SK-MEL-5 (cell line): Measurements from ENCODE around the gene CCNA1. TPM values are rescaled to one million over a fixed set of nuclear protein-coding genes. Genes with fewer than 3 reads are reported as not detected.
A peak's percentile ranks its signal among the peaks of the same experiment; 100 is the strongest.

Source experiments
- DNase-seq: peaks from one replicate; pipeline ENCODE4 v3.0.0-alpha.2; 2016; ENCODE audit warnings: low read depth, low spot score
- in situ Hi-C: cut with HindIII; loops from 2 replicates; pipeline ENCODE4 v1.10.0; 2016; ENCODE audit warnings: low sequenced_read_pairs, high pct_unique_total_duplicates, low pct_unique_long_range_greater_than_20kb
- total RNA-seq: library from RNA; depleted of rRNA; stranded (reverse); fragments of >200 nt; shearing (Covaris generic); gene quantifications from 2 replicates; pipeline ENCODE4 v1.2.3, GENCODE V29; 2014; rRNA removed

CCNA1 gene
- total RNA-seq, 1 experiment from 2014 or later, result 0.13 TPM

DNA sequence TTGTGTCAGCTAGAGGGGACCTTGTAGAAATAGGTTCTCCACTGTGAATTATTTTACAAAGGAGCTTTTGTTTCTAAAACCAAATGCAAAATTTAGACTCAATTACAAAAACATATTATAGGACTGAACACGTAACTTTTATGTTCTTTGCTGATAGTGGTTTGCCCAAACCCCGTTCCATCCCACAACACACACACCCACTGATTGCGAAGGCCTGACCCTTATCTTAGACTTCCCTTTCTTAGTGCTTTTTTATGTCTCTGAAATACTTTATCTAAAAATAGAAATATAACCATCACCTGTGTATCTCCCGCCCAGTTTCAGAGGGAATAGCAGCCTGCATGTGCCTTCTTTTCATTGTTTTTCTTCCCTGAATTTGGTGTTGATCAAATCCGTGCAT, 13.0 kb downstream of the CCNA1 start:
- no peak for DNase-seq
- in situ Hi-C loops, result no loop called here

DNA sequence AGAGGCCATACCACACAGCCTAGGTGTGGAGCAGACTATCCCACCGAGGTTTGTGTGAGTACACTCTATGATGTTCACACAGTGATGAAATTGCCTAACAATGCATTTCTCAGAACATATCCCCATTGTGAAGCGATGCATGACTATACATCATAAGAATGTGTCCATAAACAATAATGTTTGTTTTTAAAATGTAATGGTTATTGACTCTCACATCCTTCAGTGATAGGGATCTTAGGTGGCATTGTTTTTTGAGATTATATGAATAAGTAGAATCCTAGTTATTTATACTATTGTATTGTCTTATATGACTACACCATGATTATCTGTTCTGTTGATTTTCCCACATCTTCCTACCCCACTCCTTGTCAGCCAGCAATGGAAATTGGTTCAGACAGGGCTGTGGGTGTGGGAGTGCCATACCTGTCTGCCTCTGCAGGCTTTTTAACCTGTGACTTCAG, 13.6 kb downstream of the CCNA1 start:
- in situ Hi-C loops, result no loop called here

DNA sequence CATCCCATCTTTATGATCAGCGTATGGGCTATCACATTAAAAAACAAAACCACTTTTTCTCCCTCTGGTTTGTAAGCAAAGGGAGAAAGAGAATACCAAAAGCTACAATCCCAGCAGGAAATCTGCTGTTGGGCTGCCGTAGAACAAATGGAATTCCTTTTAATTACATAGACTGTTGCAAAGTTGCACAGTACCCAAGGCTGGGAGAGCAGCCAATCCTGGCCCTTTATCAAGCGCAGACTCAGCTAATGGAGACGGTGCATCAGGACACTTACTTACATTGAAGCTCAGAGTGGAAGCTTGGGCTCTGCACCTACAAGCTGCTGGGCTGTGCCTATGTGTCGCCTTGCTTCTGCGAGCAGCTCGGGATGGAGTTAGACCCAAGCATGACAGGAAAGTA, 15.2 kb downstream of the CCNA1 start:
- DNase-seq, result no peak
- in situ Hi-C loops, result no loop called here

More for the DNA sequence above, 13.6 kb downstream of the CCNA1 start:
- no peak for DNase-seq

DNA sequence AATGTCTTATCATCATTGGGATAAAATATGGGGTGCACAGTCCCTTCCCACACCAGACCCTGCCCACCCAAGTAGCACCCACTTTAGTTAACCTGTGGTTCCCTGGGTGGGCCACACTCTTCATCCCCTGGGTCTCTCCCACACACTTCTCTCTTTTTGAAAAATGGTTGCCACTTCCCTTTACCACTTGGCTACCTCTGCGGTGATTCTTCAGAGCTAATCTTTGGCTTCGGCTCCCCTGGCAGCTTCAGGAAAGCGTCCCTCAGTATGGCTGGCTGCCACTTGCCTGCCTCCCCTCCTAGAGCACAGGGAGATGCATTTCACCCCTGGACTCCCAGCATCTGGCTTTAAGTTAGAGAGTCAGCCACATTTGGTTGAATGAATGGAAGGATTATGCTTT, 18.2 kb downstream of the CCNA1 start:
- DNase-seq, result no peak
- in situ Hi-C loops, result no loop called here

DNA sequence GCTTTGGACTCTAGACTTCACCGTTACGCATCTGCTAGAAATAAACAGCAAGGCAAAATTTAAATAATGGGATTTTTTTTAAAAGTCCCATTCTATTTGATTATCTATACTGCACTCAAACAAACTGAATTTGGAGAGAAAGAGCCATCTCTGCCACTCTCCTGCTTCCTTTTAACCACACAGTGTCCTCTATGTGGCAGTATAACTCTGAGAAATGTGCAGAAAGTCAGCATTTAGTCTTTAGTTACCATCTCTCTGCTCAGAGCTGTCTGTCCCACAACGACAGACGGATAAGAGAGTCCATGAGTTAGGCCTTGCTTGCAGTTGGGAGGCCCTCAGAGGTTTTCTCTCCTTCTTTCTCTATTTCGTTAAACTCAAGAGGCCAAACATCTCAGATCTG, 21.2 kb downstream of the CCNA1 start:
- DNase-seq, result peak; percentile 58
- in situ Hi-C loops, result no loop called here

DNA sequence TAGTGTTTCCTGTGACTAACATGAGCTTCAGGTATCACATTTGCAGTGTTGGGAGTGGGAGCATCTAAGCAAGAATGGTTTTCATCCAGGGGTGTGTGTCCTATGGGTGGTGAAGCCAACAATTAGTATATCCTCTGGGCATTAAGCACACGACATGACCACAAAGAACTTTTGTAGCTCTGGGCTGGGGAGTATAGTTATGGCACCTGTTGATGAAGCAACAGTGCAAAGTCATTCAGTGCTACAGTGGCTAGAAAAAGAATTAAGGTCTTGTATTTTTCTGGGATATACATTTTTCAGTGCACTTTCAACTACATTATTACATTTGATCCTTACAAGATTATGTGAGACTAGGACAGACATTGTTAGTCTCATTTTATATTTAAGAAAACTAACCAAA, 21.8 kb downstream of the CCNA1 start:
- in situ Hi-C loops, result no loop called here
- DNase-seq, result no peak

DNA sequence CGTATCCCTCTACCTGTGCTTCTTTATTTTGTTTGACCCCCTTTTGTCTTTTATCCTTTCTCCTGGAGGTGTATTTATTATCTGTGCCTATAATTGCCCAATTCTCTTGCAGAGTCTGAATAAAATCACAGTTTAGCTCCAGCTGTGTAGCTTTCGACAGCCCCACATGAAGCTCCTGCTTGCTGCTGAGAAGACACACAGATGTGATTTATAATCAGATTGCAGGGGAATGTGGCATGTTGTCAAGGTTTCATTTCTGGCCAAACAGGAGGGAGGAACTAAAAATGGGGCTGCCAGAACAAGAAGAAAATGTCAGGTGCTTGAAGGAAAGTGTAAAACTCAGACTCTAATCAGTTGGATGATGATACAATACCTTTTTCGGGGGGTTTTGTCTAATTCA, 22.7 kb downstream of the CCNA1 start:
- in situ Hi-C loops, result no loop called here
- DNase-seq, result no peak

DNA sequence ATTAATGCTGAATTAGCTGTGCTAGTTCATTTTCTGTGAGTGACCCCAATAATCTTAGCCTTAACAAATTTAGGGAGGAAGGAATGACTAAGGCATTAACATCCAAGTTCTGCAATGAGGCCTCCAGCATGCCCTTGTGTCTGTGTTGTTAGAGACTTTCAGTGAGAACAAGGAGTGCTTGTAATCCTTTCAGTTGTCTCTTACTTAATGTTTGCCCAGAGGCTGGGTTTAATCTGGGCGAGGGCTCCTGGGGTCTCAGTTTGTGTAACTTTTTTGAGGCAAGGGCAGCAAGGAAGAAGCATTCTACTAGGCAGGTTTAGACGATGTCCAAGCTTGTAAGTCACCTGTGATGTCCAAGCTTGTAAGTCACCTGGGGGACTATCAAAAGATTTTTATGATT, 24.3 kb downstream of the CCNA1 start:
- peak; percentile 6 for DNase-seq
- in situ Hi-C loops, result no loop called here

DNA sequence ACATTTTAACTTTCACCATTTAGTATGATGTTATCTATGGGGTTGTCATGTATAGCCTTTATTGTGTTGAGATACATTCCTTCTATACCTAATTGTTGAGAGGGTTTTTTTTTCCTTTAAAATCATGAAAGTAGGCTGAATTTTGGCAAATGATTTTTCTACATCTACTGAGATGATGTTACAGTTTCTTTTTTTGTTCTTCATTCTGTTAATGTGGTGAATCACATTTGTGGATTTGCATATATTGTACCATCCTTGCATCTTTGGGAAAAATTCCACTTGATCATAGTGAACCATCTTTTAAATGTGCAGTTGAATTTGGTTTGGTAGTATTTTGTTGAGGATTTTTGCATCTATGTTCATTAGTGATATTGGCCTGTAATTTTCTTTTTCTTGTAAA, 29.2 kb downstream of the CCNA1 start:
- in situ Hi-C loops, result no loop called here
- no peak for DNase-seq

DNA sequence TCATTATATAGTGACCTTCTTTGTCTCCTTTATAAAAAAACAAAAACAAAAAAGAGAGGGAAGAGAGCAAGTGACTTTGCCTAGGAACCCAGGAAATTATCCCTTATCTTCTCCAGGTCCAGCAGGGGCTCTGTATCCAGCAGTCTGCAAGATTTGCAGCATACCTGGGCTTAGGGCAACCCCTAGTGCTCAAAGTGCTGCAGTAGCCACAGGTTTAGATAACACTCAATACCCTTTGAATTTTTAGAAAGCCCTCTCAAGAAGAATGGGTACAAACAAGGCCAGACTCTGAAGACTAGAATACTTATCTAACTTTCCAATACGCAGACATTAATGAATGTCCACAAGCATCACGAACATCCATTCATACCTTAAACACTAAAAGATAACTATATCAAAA, 43.2 kb downstream of the CCNA1 start:
- DNase-seq, result peak; percentile 32
- in situ Hi-C loops, result no loop called here

DNA sequence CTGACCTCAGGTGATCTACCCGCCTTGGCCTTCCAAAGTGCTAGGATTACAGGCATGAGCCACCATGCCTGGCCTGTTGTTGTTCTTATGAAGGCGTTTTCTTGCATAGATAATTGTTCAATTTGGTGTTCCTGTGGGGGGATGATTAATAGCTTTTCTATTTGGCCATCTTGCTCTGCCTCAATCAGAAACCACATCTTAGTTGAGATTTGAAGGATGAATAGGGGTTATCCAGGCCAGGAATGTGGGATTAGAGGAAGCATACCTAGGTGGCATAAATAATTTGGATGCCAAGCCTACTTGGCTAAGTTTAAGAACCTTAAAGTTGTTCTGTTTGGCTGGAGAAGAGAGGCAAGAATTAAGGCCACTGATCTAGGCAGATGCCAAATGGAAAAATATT, 44.4 kb downstream of the CCNA1 start:
- no peak for DNase-seq
- in situ Hi-C loops, result no loop called here

DNA sequence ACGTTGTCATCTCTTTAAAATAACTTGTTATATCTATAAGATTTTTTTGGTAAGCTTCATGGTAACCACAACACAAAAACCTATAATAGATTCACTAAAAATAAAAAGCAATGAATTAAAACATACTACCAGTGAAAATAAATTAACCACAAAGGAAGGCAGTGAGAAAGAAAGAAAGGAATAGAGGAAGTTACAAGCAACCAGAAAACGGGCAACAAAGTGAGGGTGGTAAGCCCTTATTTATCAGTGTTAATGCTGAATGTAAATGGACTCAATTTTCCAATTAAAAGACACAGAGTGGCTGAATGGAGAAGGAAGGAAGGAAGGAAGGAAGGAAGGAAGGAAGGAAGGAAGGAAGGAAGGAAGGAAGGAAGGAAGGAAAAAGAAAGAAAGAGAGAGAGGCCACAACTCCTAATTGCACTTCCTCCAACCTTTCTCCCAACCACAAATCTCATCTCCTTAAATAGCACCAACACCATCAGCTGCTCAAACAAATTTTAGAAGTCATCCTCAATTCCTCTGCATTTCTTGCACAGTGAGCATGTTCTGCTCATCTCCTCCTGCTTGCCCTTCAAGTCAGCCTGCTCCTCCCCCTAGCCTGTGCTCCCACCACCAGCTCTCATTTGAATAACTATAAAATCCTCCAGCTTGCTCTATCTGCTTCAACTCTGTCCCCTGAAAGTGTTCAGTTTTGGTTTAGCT, 48.6 kb downstream of the CCNA1 start:
- in situ Hi-C loops, result no loop called here
- no peak for DNase-seq

DNA sequence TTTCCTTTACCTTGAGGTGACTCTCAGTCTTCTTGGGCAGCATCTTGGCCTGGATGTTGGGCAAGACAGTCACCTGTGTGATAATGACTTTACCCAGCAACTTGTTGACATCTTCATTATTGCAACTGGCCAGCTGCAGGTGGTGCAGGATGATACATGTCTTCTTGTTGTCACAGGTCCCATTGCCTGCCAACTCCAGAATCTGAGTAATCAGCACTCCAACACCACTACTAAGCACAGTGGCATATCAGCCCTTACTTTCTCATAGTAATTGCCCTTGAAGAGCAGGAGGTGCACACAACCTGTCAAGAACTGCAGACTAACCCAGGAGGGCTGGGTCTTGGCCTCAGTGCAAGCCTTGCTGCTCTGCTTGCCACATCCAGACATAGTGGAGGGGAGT, 57.8 kb downstream of the CCNA1 start:
- DNase-seq, result no peak
- in situ Hi-C loops, result no loop called here

Other genes with a start within 250 kb of the CCNA1 start
- gene SOHLH2, start 217.9 kb upstream of the CCNA1 start, total RNA-seq, result not detected in 2 replicates
- gene CCDC169, start 134.7 kb upstream of the CCNA1 start, total RNA-seq, result 1.7 and 1.9 TPM in 2 replicates
- gene SPART, start 86.1 kb upstream of the CCNA1 start, total RNA-seq, result 143 and 154 TPM in 2 replicates
- gene SERTM1, start 241.5 kb downstream of the CCNA1 start, total RNA-seq, result not detected in 2 replicates